Medulla oblongata (tissue), 1 donor: ENCODE measurements around the gene DYNC1I1.
A peak's percentile ranks its signal among the peaks of the same experiment; 100 is the strongest.

ENCODE experiments used
- DNase-seq: peaks from one replicate; pipeline ENCODE4 v3.0.0-alpha.2; 2015; ENCODE audit errors: extremely low spot score

The DYNC1I1 gene

GRCh38 chr7:95960706-95961244 lies 188.4 kb downstream of the DYNC1I1 start:
- no peak for DNase-seq

GRCh38 chr7:95963446-95963990 lies 191.2 kb downstream of the DYNC1I1 start:
- peak; percentile 60 for DNase-seq

- DNase-seq = no peak
These were observed 199.4 kb downstream of the DYNC1I1 start for GRCh38 chr7:95971716-95972115.

- DNase-seq = no peak
These were observed 200.2 kb downstream of the DYNC1I1 start for GRCh38 chr7:95972523-95972922.

GRCh38 chr7:95974108-95974507 lies 201.8 kb downstream of the DYNC1I1 start:
- no peak for DNase-seq

DNA sequence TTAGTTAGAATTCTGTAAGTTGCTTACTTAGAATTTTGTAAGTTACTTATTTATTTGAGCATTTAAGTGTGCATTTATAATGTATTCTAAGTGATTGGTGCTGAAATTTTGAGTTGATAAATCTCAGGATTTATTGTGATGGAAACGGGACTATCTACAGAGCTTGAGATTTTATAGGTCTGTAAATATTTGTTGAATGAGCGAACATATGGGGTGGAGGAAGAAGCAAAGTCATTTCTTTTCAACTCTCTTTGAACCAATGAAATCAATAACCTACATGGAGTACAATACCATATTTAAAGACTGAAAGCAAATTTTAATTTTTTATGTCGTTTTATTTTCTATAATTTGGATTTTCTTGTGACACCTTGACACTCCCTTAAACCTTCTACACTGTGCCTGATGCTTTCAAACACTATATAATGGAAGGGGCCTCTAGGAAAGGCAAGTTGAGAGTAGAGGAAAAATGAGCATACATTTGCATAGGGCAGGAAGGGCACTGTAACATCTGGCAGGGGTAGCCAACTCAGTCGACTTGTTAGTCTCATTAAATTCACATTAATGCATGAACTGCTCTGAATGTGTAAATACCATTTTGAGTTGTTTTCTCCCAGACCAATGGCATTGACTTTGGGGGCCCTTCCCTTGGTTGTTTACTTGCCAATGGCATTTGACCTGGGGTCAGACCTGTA lies 204.2 kb downstream of the DYNC1I1 start:
- DNase-seq = no peak

- DNase-seq = no peak
These were observed 205.6 kb downstream of the DYNC1I1 start for GRCh38 chr7:95977994-95978393.

DNA sequence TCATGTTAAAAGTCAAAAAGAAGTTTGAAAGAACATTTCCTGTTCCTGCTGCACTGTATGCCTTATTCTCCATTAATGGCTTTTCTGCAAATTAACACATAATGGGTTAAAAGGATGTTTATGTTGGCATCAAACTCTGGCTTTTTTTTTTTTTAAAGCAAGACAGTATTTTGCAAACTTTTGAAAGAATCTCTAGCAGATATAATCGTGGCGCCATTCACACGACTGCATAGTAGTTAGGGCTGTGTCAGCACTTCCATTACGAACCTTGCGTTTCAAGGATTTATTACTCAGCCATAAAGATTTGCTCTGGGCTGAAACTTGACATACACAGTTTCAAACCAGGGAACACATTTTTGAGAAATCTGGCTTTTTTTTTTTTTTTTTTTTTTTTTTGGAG lies 207.8 kb downstream of the DYNC1I1 start:
- DNase-seq = no peak

GRCh38 chr7:95980706-95981105 lies 208.4 kb downstream of the DYNC1I1 start:
- no peak for DNase-seq

GRCh38 chr7:95986178-95986764 lies 213.9 kb downstream of the DYNC1I1 start:
- no peak for DNase-seq

GRCh38 chr7:95989301-95989700 lies 216.9 kb downstream of the DYNC1I1 start:
- no peak for DNase-seq

GRCh38 chr7:95993380-95993779 lies 221.0 kb downstream of the DYNC1I1 start:
- DNase-seq = peak; percentile 11

GRCh38 chr7:95996174-95996573 lies 223.8 kb downstream of the DYNC1I1 start:
- DNase-seq = no peak

DNA sequence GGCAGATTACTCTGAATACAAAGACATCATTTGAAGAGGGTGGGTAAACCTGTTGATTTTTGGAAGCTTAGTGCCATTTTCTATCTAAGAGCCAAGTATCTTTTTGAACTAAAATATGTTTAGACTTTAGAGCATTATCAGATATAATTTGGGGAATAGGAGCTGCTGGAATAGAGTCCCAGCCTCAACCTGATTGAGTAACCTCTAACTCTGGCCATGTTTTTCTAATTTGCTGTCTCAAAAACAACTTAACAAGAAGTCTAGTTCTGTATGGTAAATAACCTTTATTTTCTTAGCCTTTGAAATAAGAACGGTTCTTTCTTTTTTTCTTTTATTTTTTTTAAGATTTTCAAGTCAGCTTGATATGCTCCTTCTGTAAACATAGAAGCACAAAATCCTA lies 224.5 kb downstream of the DYNC1I1 start:
- no peak for DNase-seq

- no peak for DNase-seq
These were observed 225.3 kb downstream of the DYNC1I1 start for GRCh38 chr7:95997632-95998031.

DNA sequence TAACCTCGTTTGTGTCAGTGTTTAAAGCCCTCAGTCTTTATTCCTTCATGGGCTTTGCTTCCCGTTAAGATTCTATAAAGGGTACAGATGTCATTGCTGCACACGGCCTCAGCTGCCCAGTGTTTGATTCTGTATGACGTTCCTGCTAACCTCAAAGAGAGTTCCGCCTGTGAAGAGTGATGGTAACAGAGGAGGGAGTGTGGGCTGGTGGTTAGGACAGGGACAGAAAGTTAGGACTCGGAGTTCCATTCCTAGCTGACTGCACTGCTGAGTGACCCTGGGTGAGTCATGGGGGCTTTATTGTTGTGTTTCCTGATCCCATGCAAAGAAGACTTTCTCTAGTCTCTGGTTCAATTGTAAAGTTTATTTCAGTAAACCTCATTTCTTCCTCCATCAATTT lies 227.1 kb downstream of the DYNC1I1 start:
- DNase-seq = no peak

- no peak for DNase-seq
These were observed 232.2 kb downstream of the DYNC1I1 start for GRCh38 chr7:96004578-96004977.

- DNase-seq = no peak
These were observed 232.9 kb downstream of the DYNC1I1 start for GRCh38 chr7:96005271-96005670.

- no peak for DNase-seq
These were observed 236.8 kb downstream of the DYNC1I1 start for GRCh38 chr7:96009148-96009547.

DNA sequence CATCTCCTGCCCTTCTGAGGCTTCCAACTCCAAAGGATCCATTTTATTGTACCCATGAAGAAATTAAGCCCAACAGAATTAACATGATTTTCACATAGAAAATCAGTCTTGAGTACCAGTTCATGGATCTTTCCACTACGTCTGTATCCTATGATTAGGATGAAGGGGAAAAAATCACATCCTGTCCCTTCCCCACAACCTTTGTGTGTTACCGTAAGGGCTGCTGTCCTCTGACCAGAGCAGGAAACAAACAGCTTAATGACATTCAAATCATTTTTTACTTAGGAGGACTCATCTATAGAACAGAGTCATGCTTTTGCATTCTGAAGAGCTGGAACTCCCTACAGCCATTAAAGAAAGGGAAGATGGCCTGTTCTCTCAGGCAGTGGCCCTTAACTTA lies 241.5 kb downstream of the DYNC1I1 start:
- DNase-seq = no peak

DNA sequence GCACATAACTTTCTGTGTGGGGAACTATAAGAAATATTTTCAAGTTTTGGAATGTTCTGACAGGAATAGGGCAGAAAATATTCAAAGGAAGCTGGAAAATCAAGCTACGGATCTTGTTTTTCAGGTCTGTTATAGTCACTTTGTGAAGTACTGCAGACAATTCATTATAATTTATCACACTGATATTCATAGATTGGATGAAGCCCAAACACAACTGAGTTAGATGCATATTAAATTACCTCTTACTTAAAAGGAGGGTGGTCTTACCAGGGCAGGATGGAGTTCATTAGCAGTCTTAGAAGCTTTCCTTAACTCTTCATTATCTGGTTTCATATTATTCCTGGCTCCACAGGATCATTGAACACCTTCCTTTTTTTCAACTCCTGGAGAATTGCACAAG lies 242.3 kb downstream of the DYNC1I1 start:
- DNase-seq = no peak

GRCh38 chr7:96016056-96016586 lies 243.8 kb downstream of the DYNC1I1 start:
- DNase-seq = no peak

DNA sequence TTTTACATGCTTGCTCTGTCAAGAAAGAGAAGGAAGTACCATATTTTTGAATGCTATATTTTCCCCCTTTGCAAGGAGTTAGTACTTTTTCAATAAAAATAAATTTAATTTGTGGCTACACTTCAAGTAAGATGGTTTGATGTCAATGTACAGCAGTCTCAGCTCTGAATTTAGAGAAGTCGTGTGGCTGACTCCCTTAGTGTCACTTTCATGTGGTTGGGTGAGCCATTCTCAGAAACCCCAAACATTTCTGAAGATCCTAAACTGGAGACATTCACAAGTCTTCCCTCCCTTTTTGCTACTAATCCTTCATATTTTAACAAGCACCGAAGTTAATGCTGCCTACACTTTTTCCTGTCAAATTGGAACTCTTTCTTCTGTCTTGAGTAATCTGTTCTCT lies 244.4 kb downstream of the DYNC1I1 start:
- no peak for DNase-seq
